Activated CD4-positive, alpha-beta T cell treated with anti-CD3 and anti-CD28 coated beads, Interleukin-2, amount 10 ng/mL, durations not matched to agents 7 days and 5 days (primary cell): ENCODE measurements around the gene MAP4K5. TPM values are rescaled to one million over a fixed set of nuclear protein-coding genes. Genes with fewer than 3 reads are reported as not detected.
"Not testable (repeated sequence)": the region's sequence is repeated elsewhere in the genome, so short reads cannot be mapped to it uniquely, and the experiment has no call there.

ENCODE experiments used
- CTCF ChIA-PET: fragments of 350-600 bp; sonication (Branson Sonifier 250); formaldehyde crosslinking; loops from one replicate; lab custom pipeline; 2021; ENCODE audit warnings: antibody characterized with exemption; lab: Charles Lee
- POLR2A ChIA-PET: fragments of 350-600 bp; sonication (Branson Sonifier 250); formaldehyde crosslinking; loops from one replicate; lab custom pipeline; 2021; ENCODE audit warnings: antibody characterized with exemption; lab: Charles Lee
- DNase-seq: peaks from one replicate; pipeline ENCODE4 v3.0.0-alpha.2; 2020
- H3K27ac Mint-ChIP-seq: one replicate; pipeline ENCODE4 v1.8.0; 2021; ENCODE audit warnings: mild to moderate bottlenecking, moderate library complexity, mixed read lengths
- H3K27me3 Mint-ChIP-seq: one replicate; pipeline ENCODE4 v1.8.0; 2021; ENCODE audit warnings: mixed read lengths
- H3K36me3 Mint-ChIP-seq: one replicate; pipeline ENCODE4 v1.8.0; 2021; ENCODE audit warnings: low read depth, mixed read lengths
- H3K4me1 Mint-ChIP-seq: one replicate; pipeline ENCODE4 v1.8.0; 2021; ENCODE audit warnings: mixed read lengths
- H3K4me3 Mint-ChIP-seq: one replicate; pipeline ENCODE4 v1.8.0; 2021; ENCODE audit warnings: mild to moderate bottlenecking, moderate library complexity, mixed read lengths
- H3K9me3 Mint-ChIP-seq: one replicate; pipeline ENCODE4 v1.8.0; 2021; ENCODE audit warnings: mixed read lengths
- total RNA-seq, 2 experiments: library from RNA; stranded (reverse); gene quantifications; one replicate each; pipeline ENCODE4 v1.2.3, GENCODE V29; 2021

Gene MAP4K5
- total RNA-seq, 2 experiments from 2014 or later, result 30.5 to 30.8 TPM

DNA sequence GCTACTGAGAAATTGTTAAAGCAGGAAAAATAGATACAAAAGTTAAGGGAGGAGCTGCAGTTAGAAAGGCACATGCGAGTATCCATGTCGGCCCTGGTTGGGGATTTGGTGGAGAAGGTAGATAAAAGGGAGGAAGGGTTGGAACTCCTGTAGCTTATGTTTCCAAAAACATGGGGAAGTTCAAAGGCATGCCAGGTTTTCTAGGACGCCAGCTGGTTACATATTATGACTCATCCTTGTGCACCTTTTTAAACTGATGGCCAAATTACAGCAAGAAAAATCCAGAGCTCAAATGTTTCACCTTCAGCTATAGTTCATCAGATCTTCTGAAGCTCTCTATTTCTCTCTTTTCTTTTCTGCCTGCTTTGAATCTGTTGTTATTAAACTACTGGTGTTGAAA lies 13.2 kb upstream of the MAP4K5 start:
- Mint-ChIP-seq H3K27me3 (peaks cover 10% of the 10 kb centered on the region), H3K27ac (no peak overlapping the region), H3K4me1 (peaks cover 10% of the 10 kb centered on the region), H3K36me3 (no peaks in the 10 kb centered on the region), H3K9me3 (no peaks in the 10 kb centered on the region), H3K4me3 (no peak overlapping the region)
- ChIA-PET POLR2A (no interaction called here), CTCF (interaction anchor here (0.6 to 1.5 kb wide), 2 partner anchors 9 to 54 kb away, joined by 3 to 4 read pairs; no protein-coding TSS in a partner anchor)
- no peak for DNase-seq

- Mint-ChIP-seq H3K36me3 (no peaks in the 10 kb centered on the region), H3K4me3 (no peak overlapping the region), H3K4me1 (peaks cover 10% of the 10 kb centered on the region), H3K9me3 (no peaks in the 10 kb centered on the region), H3K27ac (no peak overlapping the region), H3K27me3 (peaks cover 7% of the 10 kb centered on the region)
- no peak for DNase-seq
- POLR2A ChIA-PET, result no interaction called here
- CTCF ChIA-PET, result interaction anchor here (0.6 to 1.5 kb wide), 3 partner anchors 9 to 229 kb away, joined by 3 to 4 read pairs (median 3); no protein-coding TSS in a partner anchor
Observed at GRCh38 chr14:50544911-50545310, 12.5 kb upstream of the MAP4K5 start.

GRCh38 chr14:50542941-50543418 lies 10.6 kb upstream of the MAP4K5 start:
- POLR2A ChIA-PET, result no interaction called here
- no peak overlapping the region for H3K27ac Mint-ChIP-seq

DNA sequence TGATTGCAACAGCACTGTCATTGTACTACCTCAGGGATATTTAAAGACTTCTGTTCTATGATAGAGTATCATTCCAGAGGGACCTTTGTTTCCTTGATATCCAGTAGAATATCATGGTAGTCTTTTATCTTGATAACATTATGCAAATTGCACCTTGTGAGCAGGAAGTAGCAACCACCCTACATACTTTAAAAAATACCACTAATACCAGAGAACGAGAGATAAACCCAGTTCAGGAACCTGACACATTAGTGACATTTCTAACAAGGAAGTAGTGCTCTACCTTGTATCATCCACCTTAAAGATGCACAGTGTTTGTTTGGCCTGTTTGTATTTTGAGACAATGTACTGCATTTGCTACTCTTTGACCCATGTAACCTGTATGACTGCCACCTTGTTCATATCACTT lies 8.8 kb upstream of the MAP4K5 start:
- Mint-ChIP-seq H3K4me1 (peaks cover 10% of the 10 kb centered on the region), H3K9me3 (peaks cover 2% of the 10 kb centered on the region), H3K27ac (no peak overlapping the region), H3K27me3 (peaks cover 7% of the 10 kb centered on the region), H3K4me3 (no peak overlapping the region), H3K36me3 (peaks cover 6% of the 10 kb centered on the region)
- DNase-seq, result no peak
- ChIA-PET CTCF (interaction anchor here (0.6 to 1.2 kb wide), 4 partner anchors 9 to 675 kb away, joined by 3 to 4 read pairs (median 3); partner anchors contain the start of gene MAP4K5), POLR2A (no interaction called here)

More at GRCh38 chr14:50542941-50543418, 10.6 kb upstream of the MAP4K5 start:
- peaks cover 7% of the 10 kb centered on the region for H3K27me3 Mint-ChIP-seq
- H3K9me3 Mint-ChIP-seq, result no peaks in the 10 kb centered on the region
- DNase-seq, result peak; percentile 64
- peaks cover 10% of the 10 kb centered on the region for H3K4me1 Mint-ChIP-seq
- peaks cover 3% of the 10 kb centered on the region for H3K36me3 Mint-ChIP-seq
- CTCF ChIA-PET, result interaction anchor here (0.6 to 1.7 kb wide), 6 partner anchors 11 to 539 kb away, joined by 3 to 5 read pairs (median 4); partner anchors contain the start of gene MAP4K5
- H3K4me3 Mint-ChIP-seq, result no peak overlapping the region

GRCh38 chr14:50539051-50539450 lies 6.7 kb upstream of the MAP4K5 start:
- no peak for DNase-seq
- H3K9me3 Mint-ChIP-seq, result peaks cover 2% of the 10 kb centered on the region

GRCh38 chr14:50538034-50538433 lies 5.7 kb upstream of the MAP4K5 start:
- CTCF ChIA-PET, result interaction anchor here (1.5 kb wide), 1 partner anchor 217 kb away, joined by 4 read pairs; no protein-coding TSS in a partner anchor
- peaks cover 13% of the 10 kb centered on the region for H3K4me1 Mint-ChIP-seq
- POLR2A ChIA-PET, result interaction anchor here (0.6 kb wide), 1 partner anchor 174 kb away, joined by 3 read pairs; no protein-coding TSS in a partner anchor
- not testable (repeated sequence) for H3K4me3 Mint-ChIP-seq, H3K9me3 Mint-ChIP-seq, H3K36me3 Mint-ChIP-seq, H3K27me3 Mint-ChIP-seq, DNase-seq
- H3K27ac Mint-ChIP-seq, result peak overlapping the region; percentile 14

More at GRCh38 chr14:50539051-50539450, 6.7 kb upstream of the MAP4K5 start:
- no peak overlapping the region for H3K27ac Mint-ChIP-seq
- ChIA-PET CTCF (interaction anchor here (1.0 to 1.4 kb wide), 3 partner anchors 14 to 321 kb away, joined by 3 to 5 read pairs (median 4); partner anchors contain the start of gene ATL1), POLR2A (no interaction called here)
- no peak overlapping the region for H3K4me3 Mint-ChIP-seq
- H3K36me3 Mint-ChIP-seq, result peaks cover 6% of the 10 kb centered on the region
- peaks cover 10% of the 10 kb centered on the region for H3K4me1 Mint-ChIP-seq
- H3K27me3 Mint-ChIP-seq, result peaks cover 3% of the 10 kb centered on the region

GRCh38 chr14:50534997-50535396 lies 2.6 kb upstream of the MAP4K5 start:
- Mint-ChIP-seq H3K36me3 (peaks cover 6% of the 10 kb centered on the region), H3K4me1 (peaks cover 24% of the 10 kb centered on the region), H3K27me3 (peaks cover 5% of the 10 kb centered on the region), H3K27ac (no peak overlapping the region), H3K9me3 (peaks cover 2% of the 10 kb centered on the region), H3K4me3 (no peak overlapping the region)
- POLR2A ChIA-PET, result no interaction called here
- CTCF ChIA-PET, result no interaction called here
- no peak for DNase-seq

DNA sequence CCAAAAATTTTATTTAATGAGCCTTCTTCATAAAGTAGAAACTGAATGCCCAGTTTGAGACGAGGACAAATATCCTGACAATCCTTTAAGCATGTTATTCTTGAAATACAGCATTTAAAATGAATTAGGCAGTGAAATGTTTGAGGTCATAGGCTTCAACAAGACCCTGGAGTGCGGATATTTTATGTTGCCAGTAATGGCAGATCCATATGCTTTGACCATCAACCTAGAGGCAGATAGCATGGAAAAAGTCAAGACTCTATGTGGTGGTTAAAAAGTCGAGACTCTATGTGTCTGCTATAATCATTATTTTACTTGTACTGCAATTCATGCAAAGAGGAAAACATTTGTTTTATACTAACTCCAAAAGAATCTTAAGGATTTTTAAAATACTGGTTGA lies 2.0 kb upstream of the MAP4K5 start:
- ChIA-PET CTCF (no interaction called here), POLR2A (no interaction called here)
- Mint-ChIP-seq H3K27ac (no peak overlapping the region), H3K4me1 (peaks cover 30% of the 10 kb centered on the region), H3K9me3 (peaks cover 2% of the 10 kb centered on the region), H3K36me3 (peaks cover 9% of the 10 kb centered on the region), H3K27me3 (peaks cover 5% of the 10 kb centered on the region), H3K4me3 (no peak overlapping the region)
- no peak for DNase-seq

GRCh38 chr14:50533806-50534205 lies 1.4 kb upstream of the MAP4K5 start:
- H3K27ac Mint-ChIP-seq, result no peak overlapping the region
- H3K4me1 Mint-ChIP-seq, result peaks cover 35% of the 10 kb centered on the region
- no peak for DNase-seq
- H3K36me3 Mint-ChIP-seq, result peaks cover 14% of the 10 kb centered on the region
- H3K27me3 Mint-ChIP-seq, result peaks cover 5% of the 10 kb centered on the region
- no peak overlapping the region for H3K4me3 Mint-ChIP-seq
- CTCF ChIA-PET, result no interaction called here
- POLR2A ChIA-PET, result no interaction called here
- peaks cover 2% of the 10 kb centered on the region for H3K9me3 Mint-ChIP-seq

DNA sequence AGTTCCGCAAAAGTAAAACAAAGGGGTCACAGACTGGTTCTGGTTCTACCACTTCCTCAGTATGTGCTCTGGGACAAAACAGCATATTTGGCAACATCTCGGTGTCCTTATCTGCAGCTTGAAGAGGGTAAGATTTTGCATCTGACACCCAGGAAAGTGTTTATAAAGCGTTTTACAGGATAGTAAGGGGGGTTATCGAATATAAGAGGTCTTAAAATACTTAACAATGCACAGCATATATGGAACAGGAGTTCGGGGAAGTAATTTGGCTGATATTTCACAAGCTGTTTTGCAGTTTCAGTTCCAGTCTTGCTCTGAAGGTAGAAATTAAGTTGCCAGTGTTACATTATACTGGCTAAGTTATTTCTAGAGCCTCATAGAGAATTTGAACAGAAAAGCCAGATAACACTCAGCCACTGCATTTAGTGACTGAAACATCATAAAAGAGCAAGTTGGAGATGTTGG lies 904 bp upstream of the MAP4K5 start:
- Mint-ChIP-seq H3K9me3 (peaks cover 2% of the 10 kb centered on the region), H3K4me1 (peaks cover 35% of the 10 kb centered on the region), H3K4me3 (peak overlapping the region; percentile 91), H3K27ac (peak overlapping the region; percentile 86), H3K36me3 (peaks cover 17% of the 10 kb centered on the region), H3K27me3 (peaks cover 5% of the 10 kb centered on the region)
- CTCF ChIA-PET, result no interaction called here
- no peak for DNase-seq
- POLR2A ChIA-PET, result no interaction called here

DNA sequence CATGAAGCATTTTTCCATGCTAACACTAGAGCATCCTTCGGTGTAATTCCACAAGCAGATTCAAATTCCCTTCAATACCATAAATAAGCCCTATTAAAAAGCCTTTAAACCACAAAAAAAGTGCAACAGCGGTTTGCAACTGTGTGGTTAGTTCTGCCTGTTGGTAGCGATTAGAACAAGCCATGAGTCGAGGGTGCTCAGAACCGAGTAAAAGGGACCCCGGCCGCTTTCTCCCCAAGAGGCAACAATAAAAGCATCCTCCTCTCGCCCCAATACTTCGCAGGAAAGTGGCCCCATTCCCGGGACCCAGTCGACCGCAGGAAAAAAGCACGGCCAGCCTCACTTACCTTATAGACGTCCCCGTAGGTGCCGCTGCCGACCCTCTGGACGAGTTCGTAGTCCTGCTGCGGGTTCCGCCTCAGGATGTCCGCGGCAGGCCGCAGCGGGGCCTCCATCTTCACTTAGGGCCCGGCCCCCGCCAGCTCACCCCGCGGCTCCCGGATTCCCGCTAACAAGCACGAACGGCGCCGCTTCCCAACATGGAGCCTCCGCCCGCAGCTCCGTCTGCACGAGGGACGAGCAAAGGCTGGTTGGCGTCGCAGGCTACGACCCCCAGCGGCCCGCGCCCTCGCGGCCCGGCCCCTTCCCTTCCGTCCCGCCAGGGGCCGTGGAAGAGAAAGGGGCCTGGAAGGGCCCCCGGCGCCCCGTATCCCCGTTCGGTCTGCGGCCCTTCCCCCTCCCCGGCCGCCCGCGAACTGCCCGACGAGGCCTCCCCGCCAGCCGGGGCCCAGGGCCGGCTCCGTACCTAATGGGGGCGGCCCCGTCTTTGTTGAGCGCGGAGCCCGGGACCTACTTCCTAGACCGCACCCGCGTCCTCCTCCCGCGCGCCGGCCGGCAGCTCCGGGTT lies 521 bp downstream of the MAP4K5 start:
- POLR2A ChIA-PET, result no interaction called here
- peaks cover 14% of the 10 kb centered on the region for H3K36me3 Mint-ChIP-seq
- peak overlapping the region; percentile 91 for H3K4me3 Mint-ChIP-seq
- no peaks in the 10 kb centered on the region for H3K9me3 Mint-ChIP-seq
- CTCF ChIA-PET, result interaction anchor here (0.7 to 1.6 kb wide), 12 partner anchors 9 to 680 kb away, joined by 3 to 5 read pairs (median 3); partner anchors contain the start of gene NEMF
- peak overlapping the region; percentile 90 for H3K27ac Mint-ChIP-seq
- peaks cover 5% of the 10 kb centered on the region for H3K27me3 Mint-ChIP-seq
- H3K4me1 Mint-ChIP-seq, result peaks cover 39% of the 10 kb centered on the region
- DNase-seq, result peak; percentile 35

DNA sequence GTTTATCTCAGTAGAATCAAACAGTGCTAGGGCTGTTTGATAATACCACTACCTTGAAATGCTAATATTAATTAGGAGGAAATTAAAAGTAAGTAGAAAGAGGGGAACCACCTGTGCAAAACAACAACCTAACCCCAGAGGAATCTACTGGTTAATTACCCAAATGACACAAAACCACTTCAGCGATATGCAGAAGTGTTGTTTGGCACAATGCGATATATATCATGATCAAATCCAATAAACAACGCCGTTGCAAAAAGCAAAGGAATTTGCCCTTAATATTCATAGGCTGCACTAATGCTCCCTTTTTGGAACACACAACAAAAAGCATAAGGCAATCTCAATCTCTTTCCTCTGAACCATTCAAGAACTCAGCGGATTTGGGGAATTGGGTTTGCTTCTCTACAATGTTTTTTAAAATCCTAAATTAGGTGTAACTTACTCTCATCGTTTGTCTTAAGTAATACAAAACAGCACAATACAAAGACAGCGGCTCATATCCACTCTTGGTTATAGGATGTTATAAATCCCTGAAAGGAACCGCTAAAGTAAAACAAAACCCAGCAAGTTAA lies 1.5 kb downstream of the MAP4K5 start:
- CTCF ChIA-PET, result interaction anchor here (0.9 to 1.6 kb wide), 2 partner anchors 12 to 165 kb away, joined by 3 to 5 read pairs; no protein-coding TSS in a partner anchor
- Mint-ChIP-seq H3K9me3 (no peaks in the 10 kb centered on the region), H3K4me1 (peaks cover 42% of the 10 kb centered on the region), H3K27ac (no peak overlapping the region), H3K36me3 (peaks cover 14% of the 10 kb centered on the region), H3K27me3 (peaks cover 4% of the 10 kb centered on the region), H3K4me3 (peak overlapping the region; percentile 91)
- no peak for DNase-seq
- POLR2A ChIA-PET, result no interaction called here
